GM19397 (cell line): ENCODE measurements around the gene AACS.
"Not testable (repeated sequence)": the region's sequence is repeated elsewhere in the genome, so short reads cannot be mapped to it uniquely, and the experiment has no call there.

ENCODE experiments used
- ATAC-seq: cut with Tn5 transposase; IDR thresholded peaks from one replicate; pipeline ENCODE4 v1.9.1; 2021; ENCODE audit warnings: mild to moderate bottlenecking, moderate library complexity; ENCODE audit not compliant: unreplicated experiment

The AACS gene

DNA sequence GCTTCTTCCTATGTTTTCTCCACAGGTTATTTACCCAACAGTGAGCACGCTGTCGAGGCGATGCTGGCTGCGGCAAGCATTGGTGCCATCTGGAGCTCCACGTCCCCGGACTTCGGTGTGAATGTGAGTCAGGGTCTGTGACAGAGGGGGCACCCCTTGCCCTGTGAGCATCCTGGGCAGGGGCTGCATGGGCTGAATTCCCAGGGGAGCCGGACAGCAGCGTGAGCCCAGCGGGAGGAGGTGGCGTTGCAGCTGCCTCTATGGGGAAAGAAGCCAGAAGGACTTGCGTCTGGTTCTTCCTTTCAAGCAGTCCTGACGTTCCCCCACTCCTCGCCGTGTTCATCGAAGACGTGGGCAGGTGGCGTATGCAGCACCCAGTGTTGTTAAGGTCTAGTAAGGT is 26.2 kb downstream of the AACS start:
- ATAC-seq, result no peak

DNA sequence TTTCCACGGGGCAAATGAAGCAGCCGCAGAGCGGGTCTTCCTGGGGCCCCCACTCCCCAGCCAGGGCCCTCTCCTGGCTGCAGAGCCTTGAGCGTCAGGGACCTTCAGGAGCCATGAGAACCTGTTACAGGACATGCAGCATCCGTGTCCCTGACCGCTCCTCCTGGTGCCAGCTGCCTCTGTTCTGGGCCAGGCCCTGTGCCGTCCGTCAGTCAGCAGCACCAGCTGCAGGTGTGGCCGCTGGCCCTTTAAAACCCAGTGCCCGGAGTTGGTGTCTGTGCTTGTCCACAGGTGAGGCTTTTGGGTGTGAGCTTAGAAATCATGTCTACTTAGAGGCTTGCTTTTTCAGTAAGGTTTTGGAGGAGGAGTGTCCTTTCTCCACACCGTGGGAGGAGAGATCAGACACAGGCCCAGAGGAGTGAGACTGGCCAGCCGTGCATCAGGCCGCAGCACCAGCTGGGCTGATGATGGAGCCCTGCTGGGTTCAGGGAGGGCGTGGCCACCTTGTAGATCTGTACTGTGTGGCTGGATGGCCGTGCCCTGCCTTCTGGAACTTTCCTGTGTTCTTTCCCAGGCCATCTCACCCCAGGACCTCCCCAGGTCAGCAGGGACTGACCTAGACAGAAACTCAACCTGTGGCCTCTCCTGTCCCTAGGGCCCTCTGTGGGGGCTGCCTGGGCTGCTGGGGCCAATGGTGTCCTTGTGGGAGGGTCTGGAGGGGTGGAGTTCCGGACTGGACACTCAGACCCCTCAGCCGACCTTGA is 27.1 kb downstream of the AACS start:
- ATAC-seq, result no peak

- no peak for ATAC-seq
These were observed 27.8 kb downstream of the AACS start for GRCh38 chr12:125092872-125093680.

DNA sequence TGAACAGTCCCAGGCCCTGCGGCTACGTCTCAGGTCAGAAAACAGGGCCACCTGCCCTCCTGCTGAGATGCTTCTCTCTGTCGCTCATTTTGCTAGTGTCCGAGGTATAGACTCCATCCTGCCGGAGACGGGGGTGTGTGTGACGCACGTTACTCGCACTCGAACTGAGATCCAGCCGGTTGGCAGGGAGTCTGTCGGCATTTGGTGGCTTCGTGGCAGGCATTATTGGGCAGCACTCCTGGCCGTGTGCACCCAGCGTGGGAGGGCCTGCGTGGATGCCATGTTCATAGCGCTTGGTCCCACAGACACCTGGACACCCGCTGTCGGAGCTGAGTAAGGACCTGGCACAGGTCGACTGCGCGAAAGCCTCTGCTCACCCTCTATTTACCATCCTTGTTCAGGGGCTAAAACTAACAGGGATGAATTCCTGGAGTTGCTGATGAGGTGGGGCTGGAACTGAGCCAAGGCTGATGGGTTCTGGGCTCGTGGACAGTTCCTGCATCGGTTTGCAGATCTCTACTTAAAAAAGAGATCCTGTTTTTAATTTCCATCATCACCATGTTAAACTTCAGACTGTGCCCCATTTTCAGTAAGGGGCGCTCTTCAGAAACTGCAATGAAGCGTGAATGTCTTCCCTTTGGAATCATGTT is 28.6 kb downstream of the AACS start:
- no peak for ATAC-seq

- ATAC-seq, result no peak
These were observed 31.7 kb downstream of the AACS start for GRCh38 chr12:125096894-125097293.

GRCh38 chr12:125097427-125097826 is 32.2 kb downstream of the AACS start:
- ATAC-seq, result no peak

GRCh38 chr12:125098676-125099408 is 33.6 kb downstream of the AACS start:
- no peak for ATAC-seq

GRCh38 chr12:125099409-125099782 is 34.2 kb downstream of the AACS start:
- ATAC-seq, result no peak

DNA sequence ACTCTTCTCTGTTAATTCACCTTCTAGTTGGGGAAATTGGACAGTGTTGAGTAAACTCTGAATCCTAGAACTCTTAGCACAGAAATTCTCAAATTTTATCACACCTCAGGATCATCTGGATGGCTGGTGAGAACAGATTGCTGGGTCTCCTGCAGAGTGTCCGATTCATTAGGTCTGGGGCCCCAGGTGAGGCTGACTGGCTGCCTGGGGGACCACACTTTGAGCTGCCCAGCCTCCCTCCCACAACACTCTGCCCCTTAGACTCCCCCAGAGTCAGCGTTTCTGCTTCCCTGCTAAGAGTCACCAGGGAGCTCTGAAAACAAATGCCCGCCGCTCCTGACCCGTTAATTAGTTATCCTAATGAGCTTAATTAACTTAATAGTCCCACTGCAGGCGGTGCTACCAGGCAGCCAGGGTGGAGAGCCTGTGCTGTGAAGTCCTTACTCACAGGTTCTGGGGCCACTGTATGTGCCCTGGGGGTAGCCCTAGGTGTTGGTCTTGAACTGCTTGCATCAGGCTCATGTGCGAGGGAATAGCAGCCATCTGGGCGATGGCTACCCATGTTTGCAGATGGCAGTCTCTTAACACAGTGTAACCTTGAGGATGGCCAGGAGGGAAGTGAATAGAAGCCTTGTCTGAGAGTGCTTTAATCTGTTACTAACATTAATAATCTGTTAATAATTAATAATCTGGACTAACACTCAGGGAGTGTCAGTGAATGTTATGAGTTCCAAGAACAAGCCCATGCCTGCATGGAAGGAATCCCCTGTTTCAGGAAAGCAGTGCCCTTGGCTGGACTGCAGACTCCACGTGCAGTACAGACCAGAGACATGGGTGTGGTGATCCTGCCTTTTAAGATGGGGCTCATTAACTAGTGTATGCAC is 35.6 kb downstream of the AACS start:
- ATAC-seq, result no peak

GRCh38 chr12:125104982-125105381 is 39.7 kb downstream of the AACS start:
- no peak for ATAC-seq

GRCh38 chr12:125105600-125105999 is 40.4 kb downstream of the AACS start:
- no peak for ATAC-seq

GRCh38 chr12:125110641-125111360 is 45.6 kb downstream of the AACS start:
- ATAC-seq, result no peak

- no peak for ATAC-seq
These were observed 46.2 kb downstream of the AACS start for GRCh38 chr12:125111403-125111802.

GRCh38 chr12:125112614-125113013 is 47.4 kb downstream of the AACS start:
- not testable (repeated sequence) for ATAC-seq

DNA sequence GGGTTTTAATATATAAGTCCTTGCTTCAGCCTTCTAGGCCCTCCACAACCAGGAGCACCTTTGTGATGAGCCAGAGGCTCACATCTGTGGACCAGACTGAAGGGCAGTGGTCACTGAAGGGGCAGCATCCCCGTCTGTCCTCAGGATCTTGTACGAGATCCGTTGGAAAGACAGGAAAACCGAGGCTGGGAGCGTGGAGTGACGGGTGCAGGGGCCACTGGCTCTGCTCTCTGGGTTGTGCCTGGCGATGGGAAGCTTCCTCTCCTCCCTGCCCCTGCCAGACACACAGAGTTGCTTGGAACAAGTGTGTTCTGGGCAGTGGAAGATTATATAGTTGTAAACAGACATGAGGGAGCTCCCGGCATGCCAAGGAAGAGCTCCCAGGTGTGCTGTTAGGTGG is 48.0 kb downstream of the AACS start:
- no peak for ATAC-seq

- ATAC-seq, result no peak
These were observed 48.6 kb downstream of the AACS start for GRCh38 chr12:125113789-125114188.

DNA sequence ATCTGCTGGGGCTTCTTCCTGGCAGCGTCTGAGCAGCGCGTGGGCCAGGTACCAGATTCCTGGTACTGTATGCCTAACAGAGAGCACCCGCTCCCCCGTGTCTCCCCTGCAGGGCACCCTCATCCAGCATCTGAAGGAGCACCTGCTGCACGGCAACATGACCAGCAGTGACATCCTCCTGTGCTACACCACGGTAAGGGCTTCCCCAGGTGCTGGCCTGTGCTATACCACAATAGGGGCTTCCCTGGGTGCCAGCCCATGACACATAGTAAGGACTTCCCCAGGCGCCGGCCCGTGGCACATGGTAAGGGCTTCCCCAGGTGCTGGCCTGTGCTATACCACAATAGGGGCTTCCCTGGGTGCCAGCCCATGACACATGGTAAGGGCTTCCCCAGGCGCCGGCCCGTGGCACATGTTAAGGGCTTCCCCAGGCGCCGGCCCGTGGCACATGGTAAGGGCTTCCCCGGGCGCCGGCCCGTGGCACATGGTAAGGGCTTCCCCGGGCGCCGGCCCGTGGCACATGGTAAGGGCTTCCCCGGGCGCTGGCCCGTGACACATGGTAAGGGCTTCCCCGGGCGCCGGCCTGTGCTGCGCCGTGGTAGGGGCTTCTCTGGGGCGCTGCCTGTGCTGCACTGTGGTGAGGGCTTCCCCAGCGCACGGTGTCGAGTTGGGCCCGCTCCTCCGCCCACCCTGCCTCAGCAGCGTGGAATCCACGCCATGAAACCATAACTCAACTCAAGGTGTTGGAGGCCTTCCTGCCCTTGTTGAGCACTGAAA is 49.3 kb downstream of the AACS start:
- no peak for ATAC-seq

GRCh38 chr12:125120566-125120965 is 55.3 kb downstream of the AACS start:
- ATAC-seq, result no peak

DNA sequence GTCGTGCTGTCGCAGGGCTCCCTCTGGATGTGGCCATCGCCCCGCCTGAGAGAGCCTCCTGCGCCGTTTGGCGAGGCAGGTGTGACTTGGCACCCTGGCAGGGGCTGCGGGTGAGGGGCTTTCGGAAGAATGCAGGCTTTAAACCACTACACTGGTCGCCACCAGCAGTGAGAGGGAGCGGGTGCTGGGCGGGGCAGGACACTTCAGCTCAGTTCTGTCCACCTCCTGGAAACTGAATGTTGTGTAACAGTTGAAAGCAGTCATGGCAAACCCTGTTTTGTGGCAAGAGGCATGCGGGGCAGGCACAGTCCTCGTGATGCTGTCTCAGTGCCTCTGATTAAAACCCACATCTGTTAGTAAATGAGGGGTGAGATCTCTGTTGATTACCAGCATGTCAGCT is 55.9 kb downstream of the AACS start:
- ATAC-seq, result no peak
